ENCODE results near the gene PRKD2. TPM values are rescaled to one million over a fixed set of nuclear protein-coding genes. Genes with fewer than 3 reads are reported as not detected.

The PRKD2 gene
- polyA plus RNA-seq, 1 donor from 2014 or later: 8.0 TPM

GRCh38 chr19:46736531-46737297, 19.8 kb upstream of the PRKD2 start:
- Histone ChIP-seq H3K4me3 (ENCODE audit: low read length) (no peak overlapping the region), H4K20me1 (ENCODE audit: insufficient read depth) (peaks cover 32% of the 10 kb centered on the region), H3K27ac (ENCODE audit: low read length) (no peak overlapping the region), H3K4me2 (ENCODE audit: low read length) (no peak overlapping the region), H2AFZ (ENCODE audit: low read depth, low read length) (no peak overlapping the region), H3K79me2 (replicated peaks; ENCODE audit: insufficient read depth, low read length) (peaks cover 44% of the 10 kb centered on the region), H3K27me3 (ENCODE audit: insufficient read depth, low read depth, low read length) (no peaks in the 10 kb centered on the region), H3F3A (ENCODE audit: insufficient read depth, low read length, poor library complexity, severe bottlenecking) (no peaks in the 10 kb centered on the region), H3K9ac (ENCODE audit: low read length) (no peak overlapping the region), H3K9me2 (ENCODE audit: insufficient read depth, low read length) (no peaks in the 10 kb centered on the region), H3K36me3 (ENCODE audit: insufficient read depth, low read length) (peaks cover 6% of the 10 kb centered on the region), H3K9me3 (ENCODE audit: low read length) (no peaks in the 10 kb centered on the region)
- TF ChIP-seq REST (IDR thresholded peaks at IDR 0.05; ENCODE audit: borderline replicate concordance) (no peak), POLR2AphosphoS5 (IDR thresholded peaks at IDR 0.05) (no peak), TAF1 (IDR thresholded peaks at IDR 0.05; ENCODE audit: low read depth) (no peak)

GRCh38 chr19:46733690-46734292, 16.9 kb upstream of the PRKD2 start:
- Histone ChIP-seq H3K4me2 (ENCODE audit: low read length) (no peak overlapping the region), H3K27me3 (ENCODE audit: insufficient read depth, low read depth, low read length) (no peaks in the 10 kb centered on the region), H3K9me3 (ENCODE audit: low read length) (no peaks in the 10 kb centered on the region), H3K4me3 (ENCODE audit: low read length) (no peak overlapping the region), H3F3A (ENCODE audit: insufficient read depth, low read length, poor library complexity, severe bottlenecking) (no peaks in the 10 kb centered on the region), H3K79me2 (replicated peaks; ENCODE audit: insufficient read depth, low read length) (peaks cover 18% of the 10 kb centered on the region), H3K36me3 (ENCODE audit: insufficient read depth, low read length) (peaks cover 6% of the 10 kb centered on the region), H3K9ac (ENCODE audit: low read length) (no peak overlapping the region), H2AFZ (ENCODE audit: low read depth, low read length) (no peak overlapping the region), H4K20me1 (ENCODE audit: insufficient read depth) (peaks cover 22% of the 10 kb centered on the region), H3K9me2 (ENCODE audit: insufficient read depth, low read length) (no peaks in the 10 kb centered on the region), H3K27ac (ENCODE audit: low read length) (no peak overlapping the region)
- no peak for TF ChIP-seq SMC3 (conservative IDR thresholded peaks at IDR 0.05; ENCODE audit: poor library complexity)
- TF ChIP-seq POLR2AphosphoS5 (IDR thresholded peaks at IDR 0.05): no peak
- TF ChIP-seq EZH2 (IDR thresholded peaks at IDR 0.05; ENCODE audit: borderline replicate concordance, insufficient read depth, low read length, poor library complexity, severe bottlenecking): no peak
- no peak for TF ChIP-seq RAD21 (conservative IDR thresholded peaks at IDR 0.05)
- no peak for TF ChIP-seq MXI1 (conservative IDR thresholded peaks at IDR 0.05; ENCODE audit: poor library complexity, severe bottlenecking)
- no peak for TF ChIP-seq EP300 (conservative IDR thresholded peaks at IDR 0.05; ENCODE audit: poor library complexity, severe bottlenecking)
- no peak for TF ChIP-seq REST (IDR thresholded peaks at IDR 0.05; ENCODE audit: borderline replicate concordance)
- no peak for TF ChIP-seq CTCF (IDR thresholded peaks at IDR 0.05; ENCODE audit: poor library complexity, severe bottlenecking)
- TF ChIP-seq TAF1 (IDR thresholded peaks at IDR 0.05; ENCODE audit: low read depth): no peak
